A549 (cell line): Measurements from ENCODE around the gene ASTN1. TPM values are rescaled to one million over a fixed set of nuclear protein-coding genes. Genes with fewer than 3 reads are reported as not detected.

ENCODE experiments used
- ATOH8 ChIP-seq: fragments of 250-450 bp; sonication (Bioruptor Pico); IDR thresholded peaks from 2 replicates; pipeline ENCODE4 v1.5.0; 2020; ENCODE audit warnings: low read depth, mild to moderate bottlenecking, moderate library complexity
- BHLHE40 ChIP-seq: IDR thresholded peaks from 2 replicates; pipeline ENCODE4 v1.6.1; 2012; ENCODE audit warnings: low read depth, low read length, inconsistent platforms
- CBX2 ChIP-seq: fragments of 200-600 bp; sonication (generic); IDR thresholded peaks from 2 replicates; pipeline ENCODE4 v1.6.1; 2016; ENCODE audit warnings: low read depth, mild to moderate bottlenecking, borderline replicate concordance
- CBX8 ChIP-seq: fragments of 200-600 bp; sonication (generic); IDR thresholded peaks from 2 replicates; pipeline ENCODE4 v1.6.1; 2016
- CEBPB ChIP-seq, 2 experiments: fragments of >200 bp in 1 of 2; sonication (Bioruptor Twin) in 1 of 2; formaldehyde crosslinking in 1 of 2; IDR thresholded peaks; 2 replicates each; pipeline ENCODE4 v1.6.1; 2012 to 2016
- CHD2 ChIP-seq: fragments of 150-350 bp; IDR thresholded peaks from 2 replicates; pipeline ENCODE4 v1.6.1; 2014; ENCODE audit warnings: low read length; ENCODE audit not compliant: partially characterized antibody
- CHD4 ChIP-seq: fragments of 200-600 bp; sonication (generic); IDR thresholded peaks from 2 replicates; pipeline ENCODE4 v1.6.1; 2016; ENCODE audit warnings: antibody characterized with exemption, mild to moderate bottlenecking, borderline replicate concordance
- EHF ChIP-seq: fragments of 250-450 bp; sonication (Bioruptor Pico); IDR thresholded peaks from 2 replicates; pipeline ENCODE4 v1.5.0; 2020; ENCODE audit warnings: mild to moderate bottlenecking
- EHMT2 ChIP-seq: fragments of 200-600 bp; sonication (generic); IDR thresholded peaks from 2 replicates; pipeline ENCODE4 v1.6.1; 2016; ENCODE audit warnings: antibody characterized with exemption, low read depth, mild to moderate bottlenecking, moderate library complexity
- EP300 ChIP-seq, 2 experiments: fragments of >200 bp; sonication (Bioruptor Twin); formaldehyde crosslinking; IDR thresholded peaks; 2 replicates in 1 of 2; 3 replicates in 1 of 2; pipeline ENCODE4 v1.6.1; 2016 to 2017
- FOSL2 ChIP-seq, 2 experiments: fragments of 450-650 bp in 1 of 2; fragments of >200 bp in 1 of 2; sonication (Bioruptor Twin) in 1 of 2; formaldehyde crosslinking; IDR thresholded peaks; 2 replicates each; pipeline versions ENCODE4 v1.5.0 to v1.6.1; 2016 to 2020; ENCODE audit warnings: mild to moderate bottlenecking in 1 of 2, moderate library complexity in 1 of 2
- FOXS1 ChIP-seq: fragments of 250-450 bp; sonication (Bioruptor Pico); IDR thresholded peaks from 2 replicates; pipeline ENCODE4 v1.5.0; 2020; ENCODE audit warnings: mild to moderate bottlenecking, moderate library complexity
- GATA3 ChIP-seq: IDR thresholded peaks from 2 replicates; pipeline ENCODE4 v1.6.1; 2012; ENCODE audit warnings: borderline replicate concordance
- HMGXB4 ChIP-seq: fragments of 250-450 bp; sonication (Bioruptor Pico); IDR thresholded peaks from 2 replicates; pipeline ENCODE4 v1.5.0; 2021; ENCODE audit warnings: mild to moderate bottlenecking, moderate library complexity, borderline replicate concordance
- HOXA7 ChIP-seq: fragments of 250-450 bp; sonication (Bioruptor Pico); IDR thresholded peaks from 2 replicates; pipeline ENCODE4 v1.5.0; 2020; ENCODE audit warnings: mild to moderate bottlenecking, moderate library complexity
- HOXB13 ChIP-seq: fragments of 250-450 bp; sonication (Bioruptor Pico); IDR thresholded peaks from 2 replicates; pipeline ENCODE4 v1.5.0; 2020; ENCODE audit warnings: low read depth, mild to moderate bottlenecking, moderate library complexity
- HOXB5 ChIP-seq: fragments of 250-450 bp; sonication (Bioruptor Pico); IDR thresholded peaks from 2 replicates; pipeline ENCODE4 v1.5.0; 2020; ENCODE audit warnings: mild to moderate bottlenecking, moderate library complexity
- JUNB ChIP-seq: fragments of >200 bp; sonication (Bioruptor Twin); formaldehyde crosslinking; IDR thresholded peaks from 2 replicates; pipeline ENCODE4 v1.6.1; 2016
- KDM1A ChIP-seq: fragments of 200-600 bp; sonication (generic); IDR thresholded peaks from 2 replicates; pipeline ENCODE4 v1.6.1; 2016; ENCODE audit warnings: low read depth, mild to moderate bottlenecking
- KDM5A ChIP-seq: fragments of 200-600 bp; sonication (generic); IDR thresholded peaks from 2 replicates; pipeline ENCODE4 v1.6.1; 2016; ENCODE audit warnings: antibody characterized with exemption, mild to moderate bottlenecking
- MAFK ChIP-seq: fragments of 450-650 bp; IDR thresholded peaks from 2 replicates; pipeline ENCODE4 v1.6.1; 2014; ENCODE audit not compliant: partially characterized antibody
- MAZ ChIP-seq: fragments of 150-350 bp; IDR thresholded peaks from 2 replicates; pipeline ENCODE4 v1.6.1; 2014; ENCODE audit warnings: antibody characterized with exemption, low read depth, low read length, borderline replicate concordance
- MYC ChIP-seq: IDR thresholded peaks from 2 replicates; pipeline ENCODE4 v1.6.1; 2012; ENCODE audit warnings: mild to moderate bottlenecking, inconsistent platforms, low read length, improper control_type of control experiment, borderline replicate concordance
- NPAS2 ChIP-seq: fragments of 250-450 bp; sonication (Bioruptor Pico); IDR thresholded peaks from 2 replicates; pipeline ENCODE4 v1.8.0; 2022; ENCODE audit warnings: mild to moderate bottlenecking, moderate library complexity, borderline replicate concordance
- NR3C1 ChIP-seq: fragments of >200 bp; sonication (Bioruptor Twin); formaldehyde crosslinking; IDR thresholded peaks from 3 replicates; pipeline ENCODE4 v1.6.1; 2017
- PBX3 ChIP-seq: IDR thresholded peaks from 2 replicates; pipeline ENCODE4 v1.6.1; 2012
- POLR2A ChIP-seq: IDR thresholded peaks from 2 replicates; pipeline ENCODE4 v1.6.1; 2012; ENCODE audit warnings: mild to moderate bottlenecking, low read length
- POLR2AphosphoS2 ChIP-seq: conservative IDR thresholded peaks from 2 replicates; pipeline ENCODE4 v1.6.1; 2012; ENCODE audit warnings: low read length, improper control_type of control experiment, inconsistent platforms
- RAD21 ChIP-seq, 2 experiments: fragments of >200 bp in 1 of 2; sonication (Bioruptor Twin) in 1 of 2; formaldehyde crosslinking in 1 of 2; IDR thresholded peaks in 1 of 2; conservative IDR thresholded peaks in 1 of 2; 2 replicates in 1 of 2; 3 replicates in 1 of 2; pipeline ENCODE4 v1.6.1; 2012 to 2018; ENCODE audit warnings: inconsistent platforms in 1 of 2
- RCOR1 ChIP-seq: fragments of 150-350 bp; IDR thresholded peaks from 2 replicates; pipeline ENCODE4 v1.6.1; 2014; ENCODE audit warnings: antibody characterized with exemption, low read length, low read depth
- REST ChIP-seq: fragments of 200-600 bp; sonication (generic); IDR thresholded peaks from 2 replicates; pipeline ENCODE4 v1.6.1; 2016; ENCODE audit warnings: antibody characterized with exemption, mild to moderate bottlenecking, moderate library complexity
- RFX5 ChIP-seq: fragments of 450-650 bp; IDR thresholded peaks from 2 replicates; pipeline ENCODE4 v1.7.1; 2014; ENCODE audit warnings: antibody characterized with exemption, mild to moderate bottlenecking, moderate library complexity
- RNF2 ChIP-seq: fragments of 200-600 bp; sonication (generic); IDR thresholded peaks from 2 replicates; pipeline ENCODE4 v1.6.1; 2016; ENCODE audit warnings: low read depth, mild to moderate bottlenecking, antibody characterized with exemption, moderate library complexity, borderline replicate concordance
- SMC3 ChIP-seq: fragments of >200 bp; sonication (Bioruptor Twin); formaldehyde crosslinking; IDR thresholded peaks from 3 replicates; pipeline ENCODE4 v1.6.1; 2018; ENCODE audit warnings: inconsistent platforms
- SREBF2 ChIP-seq: fragments of 450-650 bp; IDR thresholded peaks from 2 replicates; pipeline ENCODE4 v1.6.1; 2014; ENCODE audit warnings: mild to moderate bottlenecking, moderate library complexity
- TP53 ChIP-seq: fragments of 250-450 bp; sonication (Bioruptor Pico); IDR thresholded peaks from 2 replicates; pipeline ENCODE4 v1.5.0; 2021; ENCODE audit warnings: mild to moderate bottlenecking, moderate library complexity
- ZFP36 ChIP-seq: fragments of 450-650 bp; IDR thresholded peaks from 2 replicates; pipeline ENCODE4 v1.6.1; 2014; ENCODE audit warnings: borderline replicate concordance; ENCODE audit not compliant: partially characterized antibody
- polyA plus RNA-seq, 4 experiments: library from polyadenylated mRNA; depleted of rRNA in 3 of 4; stranded (reverse); fragments of >200 nt; fragmentation: RNase III in 1 of 4; extraction: RNeasy Plus Mini Kit Qiagen cat#74134 plus additional on column Dnase treatment in 1 of 4; gene quantifications; 2 replicates in 3 of 4; 3 replicates in 1 of 4; pipeline ENCODE4 v1.2.3, GENCODE V29; 2011 to 2017

ASTN1 gene
- polyA plus RNA-seq, 2 of the 4 experiments (the other 2 are of a cell fraction): not detected

GRCh38 chr1:177209357-177209756 is 44.8 kb upstream of the ASTN1 start (continued):
- TF ChIP-seq REST (no peak), NPAS2 (CRISPR knock-in tag) (no peak), CEBPB (IDR thresholded peaks at IDR 0.05) (0 out of 4 replicates have a peak, but pooled peaks have one; percentile 5 to 55), TP53 (no peak), JUNB (peak; percentile 35; the same call in 1 of the 2 replicates), EHMT2 (no peak), GATA3 (peak; percentile 26; the same call in 1 of the 2 replicates), MAZ (no peak), CHD4 (no peak), ATOH8 (CRISPR knock-in tag) (no peak), FOSL2 (IDR thresholded peaks at IDR 0.05) (peak; percentile 55), FOSL2 (CRISPR knock-in tag; IDR thresholded peaks at IDR 0.05) (peak; percentile 76), SREBF2 (no peak), PBX3 (0 out of 2 replicates have a peak, but pooled peaks have one; percentile 49), HOXA7 (CRISPR knock-in tag) (no peak), CBX2 (no peak), POLR2A (no peak), CBX8 (no peak), NR3C1 (no peak), EHF (no peak), POLR2AphosphoS2 (no peak), RNF2 (no peak), MYC (no peak), HMGXB4 (CRISPR knock-in tag) (no peak), KDM1A (no peak), SMC3 (no peak), RCOR1 (no peak), EP300 (IDR thresholded peaks at IDR 0.05) (peak; percentile 31 to 42; a peak in 2 of 5 replicates), HOXB5 (CRISPR knock-in tag) (peak; percentile 97), RAD21 (conservative IDR thresholded peaks at IDR 0.05 in 1 of 2, IDR thresholded peaks at IDR 0.05 in 1 of 2) (peak; percentile 9 to 27; a peak in 2 of 5 replicates), KDM5A (no peak), HOXB13 (CRISPR knock-in tag) (no peak), CHD2 (no peak), MAFK (peak; percentile 93), BHLHE40 (no peak), RFX5 (no peak), ZFP36 (no peak), FOXS1 (CRISPR knock-in tag) (no peak)
